HG03159 (cell line): ENCODE results near the gene MAP3K10.
"Not testable (repeated sequence)": the region's sequence is repeated elsewhere in the genome, so short reads cannot be mapped to it uniquely, and the experiment has no call there.

Source experiments
- ATAC-seq: cut with Tn5 transposase; IDR thresholded peaks from one replicate; pipeline ENCODE4 v1.9.1; 2021; ENCODE audit warnings: mild to moderate bottlenecking, moderate library complexity; ENCODE audit not compliant: unreplicated experiment

The MAP3K10 gene

DNA sequence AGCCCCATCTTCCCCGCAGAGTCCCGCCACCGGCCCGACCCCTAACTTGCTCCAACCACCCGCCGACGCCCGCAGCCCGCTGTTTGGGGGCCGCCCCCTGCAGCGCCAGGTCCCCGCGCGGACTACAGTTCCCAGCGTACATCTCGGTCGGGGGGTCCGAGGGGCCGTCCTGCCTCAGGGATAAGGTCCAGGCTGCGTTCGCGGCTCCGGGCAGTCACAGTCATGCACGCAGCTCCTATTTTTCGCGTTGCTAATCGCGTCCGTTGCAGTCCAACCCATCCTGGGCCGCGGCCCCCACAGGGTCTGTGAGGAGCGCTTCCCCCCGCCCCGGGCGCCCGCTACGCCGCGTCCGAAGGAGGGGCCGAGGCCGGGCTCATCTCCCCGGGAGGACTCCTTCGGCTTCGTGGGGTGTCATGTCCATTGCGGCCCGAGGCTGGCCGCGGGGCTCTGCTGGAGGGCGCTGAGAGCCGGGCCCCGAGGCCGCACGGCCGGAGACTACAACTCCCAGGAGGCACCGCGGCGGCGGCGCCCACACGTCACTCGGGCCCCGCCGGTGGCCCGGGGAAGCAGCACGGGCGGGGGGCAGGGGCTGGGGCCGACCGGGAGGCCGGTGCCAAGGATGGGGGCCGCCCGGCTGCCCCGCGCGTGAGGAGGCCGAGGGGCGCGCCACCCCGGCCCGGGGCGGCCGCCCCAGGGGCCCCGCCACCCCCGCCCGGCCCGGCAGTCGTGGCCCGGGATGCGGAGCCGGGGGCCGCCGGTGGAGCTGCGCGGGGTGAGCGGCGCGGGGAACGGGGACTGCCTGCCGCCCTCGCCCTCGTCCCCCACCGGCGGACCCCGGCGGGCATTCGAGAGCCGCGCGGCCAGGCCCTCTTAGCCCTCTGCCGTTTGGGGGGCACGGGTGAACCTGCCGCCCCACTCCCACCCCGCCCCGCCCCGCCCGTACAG, at the start of gene MAP3K10:
MAP3K10 (plus strand) TSS at position 536 of the 945 bp plus-strand sequence. CDS start 606 bp downstream, outside the sequence.
- peak; percentile 84 for ATAC-seq

DNA sequence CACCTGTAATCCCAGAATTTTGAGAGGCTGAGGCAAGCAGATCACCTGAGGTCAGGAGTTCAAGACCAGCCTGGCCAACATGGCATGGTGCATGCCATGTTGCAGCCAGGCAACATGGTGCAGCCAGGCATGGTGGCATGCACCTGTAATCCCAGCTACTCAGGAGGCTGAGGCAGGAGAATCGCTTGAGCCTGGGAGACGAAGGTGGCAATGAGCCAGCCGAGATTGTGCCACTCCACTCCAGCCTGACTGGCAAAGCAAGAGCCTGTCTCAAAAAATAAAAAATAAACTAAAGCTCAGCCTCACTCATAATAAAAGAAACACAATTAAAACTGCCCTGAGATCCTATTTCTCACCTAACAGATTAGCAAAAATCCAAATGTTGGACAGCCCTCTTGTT, 49.7 kb upstream of the MAP3K10 start:
- no peak for ATAC-seq

DNA sequence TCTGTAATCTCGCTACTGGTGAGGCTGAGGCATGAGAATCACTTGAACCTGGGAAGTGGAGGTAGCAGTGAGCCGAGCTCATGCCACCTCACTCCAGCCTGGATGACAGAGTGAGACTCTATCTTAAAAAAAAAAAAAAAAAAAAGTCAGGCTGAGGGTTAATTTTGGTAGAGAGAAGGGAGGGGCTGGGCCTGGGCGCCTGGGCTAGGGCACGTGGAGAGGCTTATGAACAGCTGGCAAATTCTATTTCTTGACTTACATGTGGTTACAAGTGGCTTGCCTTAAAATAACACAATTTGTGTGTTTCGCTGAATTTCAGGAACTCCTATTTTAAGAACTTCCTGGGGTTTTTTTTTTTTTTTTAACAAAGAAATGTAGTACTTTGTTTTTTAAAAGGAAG, 47.6 kb upstream of the MAP3K10 start:
- ATAC-seq: no peak

DNA sequence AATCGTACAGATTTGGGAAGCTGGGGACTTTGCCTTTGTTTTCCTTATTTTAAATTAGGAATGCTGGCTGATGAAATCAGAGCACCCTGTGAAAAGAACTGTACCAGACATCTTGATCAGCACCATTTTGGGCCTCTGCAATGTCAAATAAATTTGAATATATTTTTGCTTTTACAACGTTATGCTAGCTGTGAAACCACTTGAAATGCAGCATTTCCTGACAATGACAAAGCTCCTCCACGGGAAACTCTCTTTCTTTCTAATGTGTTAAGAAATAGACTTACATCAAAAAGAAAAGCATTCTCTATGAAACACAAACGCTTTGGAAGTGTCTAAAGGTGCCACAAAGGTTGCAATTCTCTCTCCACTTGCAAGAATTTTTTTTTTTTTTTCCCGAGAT, 47.1 kb upstream of the MAP3K10 start:
- ATAC-seq: no peak

DNA sequence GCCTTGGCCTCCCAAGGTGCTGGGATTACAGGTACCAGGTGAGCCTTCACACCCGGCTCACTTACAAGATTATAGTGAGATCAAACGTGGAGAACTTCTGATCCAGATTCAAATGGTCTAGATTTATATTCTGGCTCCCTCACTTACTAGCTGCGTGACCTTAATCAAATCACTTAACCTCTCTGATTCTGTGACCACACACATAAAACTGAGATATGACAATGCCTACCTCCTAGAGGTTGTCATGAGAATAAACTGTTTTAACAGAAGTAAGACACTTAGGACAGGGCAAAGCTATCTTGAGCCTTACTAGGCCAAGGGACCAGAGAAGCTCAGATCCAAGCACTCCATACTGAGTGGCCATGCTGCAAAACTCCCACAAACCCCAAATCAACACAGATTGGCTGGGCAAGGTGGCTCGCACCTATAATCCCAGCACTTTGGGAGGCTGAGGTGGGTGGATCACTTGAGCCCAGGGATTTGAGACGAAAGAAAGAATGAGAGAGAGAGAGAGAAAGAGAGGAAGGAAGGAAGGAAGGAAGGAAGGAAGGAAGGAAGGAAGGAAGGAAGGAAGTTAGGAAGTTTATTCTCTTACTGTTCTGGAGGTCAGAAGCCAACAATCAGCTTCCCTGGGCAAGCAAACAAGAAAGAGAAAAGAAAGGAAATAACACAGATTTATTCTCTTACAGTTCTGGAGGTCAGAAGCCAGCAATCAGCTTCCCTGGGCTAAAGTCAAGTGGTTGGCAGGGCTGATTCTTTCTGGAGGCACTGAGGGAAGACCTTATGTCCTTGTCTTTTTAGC, 46.1 kb upstream of the MAP3K10 start:
- no peak for ATAC-seq

DNA sequence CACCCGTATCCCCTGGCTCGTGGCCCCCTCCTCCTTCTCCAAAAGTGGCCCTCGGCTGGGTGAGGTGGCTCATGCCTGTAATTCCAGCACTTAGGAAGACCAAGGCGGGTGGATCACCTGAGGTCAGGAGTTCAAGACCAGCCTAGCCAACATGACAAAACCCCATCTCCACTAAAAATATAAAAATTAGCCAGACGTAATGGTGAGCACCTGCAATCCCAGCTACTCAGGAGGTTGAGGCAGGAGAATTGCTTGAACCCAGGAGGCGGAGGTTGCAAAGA, 45.5 kb upstream of the MAP3K10 start:
- ATAC-seq: not testable (repeated sequence)

DNA sequence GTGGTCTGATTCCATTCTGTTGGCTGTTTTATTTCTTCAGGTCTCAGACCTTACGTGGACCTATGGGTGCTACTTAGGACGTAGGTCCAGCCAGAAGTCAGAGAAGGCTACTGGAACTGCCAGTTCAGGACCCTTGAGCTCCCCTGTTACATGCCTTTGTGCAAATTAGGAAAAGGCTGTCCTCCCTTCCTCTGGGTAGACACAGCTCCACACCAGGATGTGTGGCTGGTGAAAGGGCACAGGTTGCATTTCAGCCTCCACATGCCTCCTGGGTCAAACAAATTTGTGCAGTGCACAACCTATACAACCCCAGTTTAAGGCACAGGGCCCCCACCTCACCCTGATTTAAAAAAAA, 43.9 kb upstream of the MAP3K10 start:
- ATAC-seq: no peak

DNA sequence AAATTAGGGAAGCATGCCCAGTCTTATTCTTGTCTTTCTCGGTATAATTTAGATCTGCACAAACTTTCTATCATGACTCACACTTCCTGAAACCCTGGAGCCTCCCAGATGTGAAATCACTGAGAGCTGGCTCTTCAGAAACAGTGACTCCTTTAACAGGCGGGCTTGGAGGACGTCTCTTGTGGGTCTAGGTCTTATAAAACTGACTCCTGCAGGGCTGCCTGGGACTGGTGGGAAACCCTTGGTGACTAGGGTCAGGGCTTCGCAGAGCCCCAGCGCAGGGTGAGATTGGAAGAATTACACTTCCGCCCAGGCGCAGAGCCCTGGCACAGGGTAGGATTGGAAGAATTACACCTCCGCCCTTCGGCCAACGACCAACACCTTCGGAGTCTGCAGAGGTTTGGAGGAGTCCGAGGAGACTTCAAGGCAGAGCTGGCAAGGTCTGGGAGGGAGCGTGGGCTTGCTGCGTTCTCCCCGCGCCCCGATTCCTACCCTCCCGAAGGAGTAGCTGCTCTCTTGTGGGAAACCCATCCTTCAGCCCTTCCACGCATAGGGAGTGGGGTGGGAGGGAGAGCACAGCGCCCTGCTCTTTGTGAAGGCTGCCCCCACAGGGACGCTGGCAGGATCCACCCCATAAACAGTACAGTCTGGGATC, 43.4 kb upstream of the MAP3K10 start:
- no peak for ATAC-seq

DNA sequence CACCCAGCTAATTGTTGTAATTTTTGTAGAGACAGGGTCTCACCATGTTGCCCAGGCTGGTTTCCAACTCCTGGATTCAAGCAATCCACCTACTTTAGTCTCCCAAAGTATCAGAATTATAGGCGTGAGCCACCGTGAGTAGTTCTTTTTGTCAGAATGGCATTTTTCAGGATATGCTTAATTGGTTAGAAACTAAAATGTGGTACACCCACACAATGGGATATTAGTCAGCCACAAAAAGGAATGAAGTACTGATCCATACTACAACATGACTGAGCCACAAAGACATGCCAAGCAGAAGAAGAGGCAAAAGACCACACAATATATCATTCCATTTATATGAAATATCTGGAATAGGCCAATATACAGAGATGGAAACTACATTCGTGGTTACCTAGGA, 41.7 kb upstream of the MAP3K10 start:
- no peak for ATAC-seq

DNA sequence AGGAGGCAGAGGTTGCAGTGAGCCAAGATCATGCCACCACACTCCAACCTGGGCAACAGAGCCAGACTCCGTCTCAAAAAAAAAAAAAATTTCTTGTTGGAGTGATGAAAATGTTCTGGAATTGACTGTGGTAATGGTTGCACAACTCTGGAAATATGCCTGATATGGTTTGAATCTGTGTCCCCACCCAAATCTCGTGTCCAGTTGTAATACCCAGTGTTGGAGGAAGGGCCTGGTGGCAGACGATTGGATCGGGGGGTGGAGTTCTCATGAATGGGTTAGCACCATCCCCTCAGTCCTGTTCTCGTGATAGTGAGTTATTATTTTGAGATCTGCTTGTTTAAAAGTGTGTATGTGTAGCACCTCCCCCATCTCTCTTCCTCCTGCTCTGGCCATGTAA, 41.1 kb upstream of the MAP3K10 start:
- ATAC-seq: no peak

DNA sequence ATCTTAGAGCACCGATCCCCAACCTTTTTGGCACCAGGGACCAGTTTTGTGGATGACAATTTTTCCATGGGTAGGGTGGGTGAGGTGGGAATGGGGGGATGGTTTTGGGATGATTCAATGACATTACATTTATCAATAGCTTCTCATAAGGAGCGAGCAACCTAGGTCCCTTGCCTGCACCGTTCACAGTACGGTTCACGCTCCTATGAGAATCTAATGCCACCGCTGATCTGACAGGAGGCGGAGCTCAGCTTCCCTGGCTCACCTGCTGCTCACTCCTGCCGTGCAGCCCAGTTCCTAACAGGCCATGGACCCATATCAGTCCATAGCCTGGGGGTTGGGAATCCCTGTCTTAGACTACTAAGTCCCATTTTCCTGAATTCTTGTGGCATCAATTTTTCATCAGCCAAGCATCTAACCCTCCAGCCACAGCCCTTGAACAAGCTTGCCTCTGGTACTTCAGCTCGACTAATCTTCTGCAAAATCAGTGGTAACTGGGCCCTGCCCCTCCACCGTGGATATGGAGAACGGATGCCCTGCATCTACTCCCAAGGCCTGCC, 37.0 kb upstream of the MAP3K10 start:
- no peak for ATAC-seq

DNA sequence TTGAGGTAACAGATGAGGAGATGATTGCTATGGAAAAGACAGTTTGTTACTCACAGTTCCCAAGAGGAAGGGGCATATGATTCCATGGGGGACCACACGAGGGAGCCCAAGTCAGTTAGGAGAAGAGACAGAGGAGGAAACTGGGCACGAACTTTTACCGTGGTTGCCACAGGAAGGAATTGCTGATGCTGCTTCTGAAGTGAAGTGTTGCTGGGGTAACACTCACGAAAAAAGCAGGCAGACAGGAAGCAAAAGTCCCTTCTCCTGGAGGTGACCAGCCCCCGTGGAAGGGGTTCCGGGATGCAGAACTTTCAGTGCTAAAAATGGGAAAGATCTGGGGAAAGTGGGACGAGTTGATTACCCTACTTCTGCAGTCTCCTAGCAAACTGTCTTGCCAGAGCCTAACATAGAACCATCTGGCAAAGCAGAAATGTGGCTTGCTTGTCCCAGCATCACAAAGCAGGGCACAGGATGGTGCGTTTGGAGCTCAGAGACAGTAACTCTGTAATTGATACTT, 35.4 kb upstream of the MAP3K10 start:
- no peak for ATAC-seq

DNA sequence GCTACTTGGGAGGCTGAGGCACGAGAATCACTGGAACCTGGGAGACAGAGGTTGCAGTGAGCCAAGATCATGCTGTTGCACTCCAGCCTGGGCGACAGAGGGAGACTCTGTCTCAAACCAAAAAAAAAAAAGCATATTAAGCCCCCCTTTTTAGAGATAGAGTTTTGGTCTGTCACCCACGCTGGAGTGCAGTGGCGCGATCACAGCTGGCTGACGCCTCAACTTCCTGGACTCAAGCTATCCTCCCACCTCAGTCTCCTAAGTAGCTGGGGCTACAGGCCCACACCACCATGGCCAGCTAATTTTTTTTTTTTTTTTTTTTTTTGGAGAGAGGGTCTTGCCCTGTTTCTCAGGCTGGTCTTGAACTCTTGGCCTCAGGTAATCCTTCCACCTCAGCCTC, 34.2 kb upstream of the MAP3K10 start:
- no peak for ATAC-seq

DNA sequence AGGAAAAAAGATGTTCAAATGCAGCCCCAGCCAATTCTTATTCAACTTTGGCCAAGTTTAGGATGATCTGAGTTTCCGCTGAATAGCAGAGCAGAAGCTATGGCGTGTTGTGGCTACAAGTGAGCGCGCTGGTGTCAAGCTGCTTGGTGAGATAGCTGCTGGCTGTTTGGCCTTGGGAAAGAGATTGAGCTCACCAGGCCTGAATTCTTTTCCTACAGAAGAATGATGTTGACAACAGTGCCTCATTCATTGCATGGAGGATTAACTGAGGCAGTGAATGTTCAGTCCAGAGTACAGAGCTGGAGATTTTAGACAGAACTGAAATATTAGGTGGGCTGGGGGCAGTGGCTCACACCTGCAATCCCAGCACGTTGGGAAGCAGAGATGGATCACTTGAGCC, 31.5 kb upstream of the MAP3K10 start:
- no peak for ATAC-seq

DNA sequence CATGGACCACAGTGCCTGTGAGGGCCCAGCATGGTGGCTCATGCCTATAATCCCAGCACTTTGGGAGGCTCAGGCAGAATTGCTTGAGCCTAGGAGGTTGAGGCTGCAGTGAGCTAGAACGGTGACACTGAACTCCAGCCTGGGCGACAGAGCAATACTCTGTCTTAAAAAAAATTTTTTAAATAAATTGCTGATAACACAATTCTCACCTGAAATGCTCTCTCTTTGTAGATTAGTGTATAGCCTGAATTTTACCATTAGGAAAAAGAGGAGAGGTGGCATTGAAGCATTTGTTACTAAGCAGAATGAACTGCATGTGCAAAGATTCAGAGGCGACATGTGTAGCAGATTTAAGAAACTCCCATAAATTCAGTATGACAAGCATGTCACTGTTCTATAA, 29.1 kb upstream of the MAP3K10 start:
- ATAC-seq: no peak

DNA sequence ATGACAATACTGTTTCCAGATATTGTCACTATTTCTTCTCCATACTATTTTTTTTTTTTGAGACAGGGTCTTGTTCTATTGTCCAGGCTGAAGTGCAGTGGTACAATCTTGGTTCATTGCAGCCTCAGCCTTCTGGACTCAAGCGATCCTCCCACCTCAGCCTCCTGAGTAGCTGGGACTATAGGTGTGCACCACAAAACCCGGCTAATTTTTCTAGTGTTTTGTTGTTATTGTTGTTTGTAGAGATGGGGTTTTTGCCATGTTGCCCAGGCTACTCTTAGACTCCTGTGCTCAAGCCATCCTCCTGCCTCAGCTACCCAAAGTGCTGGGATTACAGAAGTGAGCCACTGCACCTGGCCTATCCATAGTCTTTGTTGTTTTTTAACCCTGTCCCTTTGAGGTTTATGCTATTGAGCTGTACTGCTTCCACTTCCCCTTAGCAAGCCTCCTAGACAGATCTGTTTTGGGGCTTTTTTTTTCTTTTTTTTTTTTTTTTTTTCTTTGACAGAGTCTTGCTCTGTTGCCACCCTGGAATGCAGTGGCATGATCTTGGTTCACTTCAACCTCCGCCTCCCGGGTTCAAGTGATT, 27.6 kb upstream of the MAP3K10 start:
- ATAC-seq: no peak

DNA sequence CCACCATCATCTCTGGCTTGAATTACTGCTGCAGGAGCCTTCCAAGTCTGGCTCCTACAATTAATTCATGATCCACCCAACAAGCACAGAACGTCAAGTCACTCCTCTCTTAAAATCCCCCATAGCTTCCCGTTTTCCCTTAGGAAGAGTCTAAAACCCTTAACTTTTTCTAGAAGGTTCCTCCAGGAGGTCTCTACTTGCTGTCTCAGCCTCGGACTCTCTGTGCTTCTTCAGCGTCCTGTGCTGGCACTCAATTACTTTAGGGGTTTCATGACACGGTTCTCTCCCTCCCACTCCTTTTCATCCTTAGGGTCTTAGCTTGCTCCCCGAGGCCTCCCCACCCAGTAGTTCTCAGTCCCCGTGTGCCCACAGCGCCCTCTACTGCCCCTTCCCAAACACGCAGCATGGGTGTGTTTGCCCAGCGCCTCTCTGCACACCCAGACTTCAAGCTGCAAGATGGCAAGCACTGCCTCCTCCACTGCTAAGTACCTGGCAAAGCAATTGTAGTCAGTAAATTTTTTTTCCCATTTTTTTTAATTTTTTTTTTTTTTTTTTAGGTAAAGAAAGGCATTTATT, 25.8 kb upstream of the MAP3K10 start:
- no peak for ATAC-seq

DNA sequence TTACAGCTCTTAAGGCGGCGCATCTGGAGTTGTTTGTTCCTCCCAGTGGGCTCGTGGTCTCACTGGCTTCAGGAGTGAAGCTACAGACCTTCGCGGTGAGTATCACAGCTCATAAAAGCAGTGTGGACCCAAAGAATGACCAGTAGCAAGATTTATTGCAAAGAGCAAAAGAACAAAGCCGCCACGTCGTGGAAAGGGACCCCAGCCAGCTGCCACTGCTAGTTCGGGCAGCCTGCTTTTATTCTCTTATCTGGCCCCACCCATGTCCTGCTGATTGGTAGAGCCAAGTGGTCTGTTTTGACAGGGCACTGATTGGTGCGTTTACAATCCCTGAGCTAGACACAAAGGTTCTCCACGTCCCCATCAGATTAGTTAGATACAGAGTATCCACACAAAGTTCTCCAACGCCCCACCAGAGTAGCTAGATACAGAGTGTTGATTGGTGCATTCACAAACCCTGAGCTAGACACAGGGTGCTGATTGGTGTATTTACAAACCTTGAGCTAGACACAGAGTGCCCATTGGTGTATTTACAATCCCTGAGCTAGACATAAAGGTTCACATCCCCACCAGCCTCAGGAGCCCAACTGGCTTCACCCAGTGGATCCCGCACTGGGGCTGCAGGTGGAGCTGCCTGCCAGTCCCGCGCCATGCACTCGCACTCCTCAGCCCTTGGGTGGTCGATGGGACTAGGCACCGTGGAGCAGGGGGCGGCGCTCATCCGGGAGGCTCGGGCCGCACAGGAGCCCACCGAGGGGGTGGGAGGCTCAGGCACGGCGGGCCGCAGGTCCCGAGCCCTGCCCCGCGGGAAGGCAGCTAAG, 21.5 kb upstream of the MAP3K10 start:
- not testable (repeated sequence) for ATAC-seq

DNA sequence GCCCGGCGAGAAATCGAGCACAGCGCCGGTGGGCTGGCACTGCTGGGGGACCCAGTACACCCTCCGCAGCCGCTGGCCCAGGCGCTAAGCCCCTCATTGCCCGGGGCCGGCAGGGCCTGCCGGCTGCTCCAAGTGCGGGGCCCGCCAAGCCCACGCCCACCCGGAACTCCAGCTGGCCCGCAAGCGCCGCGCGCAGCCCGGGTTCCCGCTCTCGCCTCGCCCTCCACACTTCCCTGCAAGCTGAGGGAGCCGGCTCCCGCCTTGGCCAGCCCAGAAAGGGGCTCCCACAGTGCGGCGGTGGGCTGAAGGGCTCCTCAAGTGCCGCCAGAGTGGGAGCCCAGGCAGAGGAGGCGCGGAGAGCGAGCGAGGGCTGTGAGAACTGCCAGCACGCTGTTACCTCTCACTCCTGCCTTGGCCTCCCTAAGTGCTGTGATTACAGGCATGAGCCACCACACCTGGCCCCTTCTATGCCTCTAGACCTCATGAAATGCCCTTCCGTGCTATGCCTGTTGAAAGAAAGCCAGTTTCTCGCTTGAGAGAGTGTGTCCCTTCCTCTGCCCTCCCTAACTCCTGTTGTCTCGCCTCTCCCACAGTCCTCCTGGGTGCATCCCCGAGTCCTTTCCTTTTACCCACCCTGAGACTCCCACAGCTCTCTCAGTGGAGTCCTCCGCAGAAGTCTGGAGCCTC, 20.8 kb upstream of the MAP3K10 start:
- not testable (repeated sequence) for ATAC-seq
